Hepatic stellate cell (primary cell): ENCODE measurements around the gene GGN.
"Not testable (repeated sequence)": the region's sequence is repeated elsewhere in the genome, so short reads cannot be mapped to it uniquely, and the experiment has no call there.

ENCODE experiments used
- DNase-seq: peaks from one replicate; pipeline ENCODE4 v3.0.0; 2011; ENCODE audit warnings: low spot score

The GGN gene

GRCh38 chr19:38362076-38362945 is 25.5 kb downstream of the GGN start:
- DNase-seq, result peak; percentile 82

- DNase-seq, result peak; percentile 89
Measured at GRCh38 chr19:38361633-38362075, 26.2 kb downstream of the GGN start.

GRCh38 chr19:38360839-38361631 is 26.8 kb downstream of the GGN start:
- DNase-seq, result no peak

GRCh38 chr19:38360351-38360750 is 27.5 kb downstream of the GGN start:
- DNase-seq, result no peak

- no peak for DNase-seq
Measured at GRCh38 chr19:38359242-38360021, 28.4 kb downstream of the GGN start.

GRCh38 chr19:38358071-38358470 is 29.8 kb downstream of the GGN start:
- DNase-seq, result no peak

- DNase-seq, result no peak
Measured at GRCh38 chr19:38355728-38356725, 31.8 kb downstream of the GGN start.

GRCh38 chr19:38352611-38353010 is 35.2 kb downstream of the GGN start:
- DNase-seq, result no peak

GRCh38 chr19:38351865-38352395 is 35.9 kb downstream of the GGN start:
- DNase-seq, result no peak

- DNase-seq, result no peak
Measured at GRCh38 chr19:38350883-38351282, 37.0 kb downstream of the GGN start.

GRCh38 chr19:38346837-38347236 is 41.0 kb downstream of the GGN start:
- no peak for DNase-seq

- no peak for DNase-seq
Measured at GRCh38 chr19:38340927-38341326, 46.9 kb downstream of the GGN start.

GRCh38 chr19:38339011-38339410 is 48.8 kb downstream of the GGN start:
- not testable (repeated sequence) for DNase-seq

- no peak for DNase-seq
Measured at GRCh38 chr19:38337360-38337653, 50.5 kb downstream of the GGN start.

GRCh38 chr19:38336638-38337359 is 51.0 kb downstream of the GGN start:
- peak; percentile 82 for DNase-seq

- peak; percentile 98 for DNase-seq
Measured at GRCh38 chr19:38335949-38336637, 51.7 kb downstream of the GGN start.
